Neutrophil (primary cell): Measurements from ENCODE around the gene MGRN1.

Experiments used
- H3K27ac ChIP-seq: fragments of 200-600 bp; sonication (generic); 2 replicates; pipeline ENCODE4 v1.5.1; 2016; ENCODE audit warnings: mild to moderate bottlenecking, moderate library complexity
- H3K27me3 ChIP-seq: fragments of 200-600 bp; sonication (generic); 2 replicates; pipeline ENCODE4 v1.6.0; 2016; ENCODE audit warnings: mild to moderate bottlenecking
- H3K36me3 ChIP-seq: fragments of 200-600 bp; sonication (generic); 2 replicates; pipeline ENCODE4 v1.5.1; 2017
- H3K4me1 ChIP-seq, 2 experiments: fragments of 200-600 bp in 1 of 2; sonication (generic) in 1 of 2; 1 replicate in 1 of 2; 2 replicates in 1 of 2; pipeline versions ENCODE4 v1.5.1 to v1.6.1; 2013 to 2016; ENCODE audit warnings: low read depth in 1 of 2, low read length in 1 of 2, mild to moderate bottlenecking in 1 of 2, moderate library complexity in 1 of 2; ENCODE audit not compliant: control insufficient read depth in 1 of 2, insufficient read depth in 1 of 2
- H3K4me3 ChIP-seq, 2 experiments: fragments of 200-600 bp in 1 of 2; sonication (generic) in 1 of 2; 1 replicate in 1 of 2; 2 replicates in 1 of 2; pipeline ENCODE4 v1.5.1; 2013 to 2016; ENCODE audit warnings: low read depth in 1 of 2, low read length in 1 of 2, mild to moderate bottlenecking in 1 of 2, moderate library complexity in 1 of 2
- H3K9me3 ChIP-seq: fragments of 200-600 bp; sonication (generic); 2 replicates; pipeline ENCODE4 v1.5.1; 2016
- TF ChIP-seq, protein P1 (sequence below): fragments of 200-600 bp; sonication (generic); IDR thresholded peaks from 2 replicates; pipeline ENCODE4 v1.5.1; 2016; ENCODE audit warnings: antibody characterized with exemption

Gene MGRN1

DNA sequence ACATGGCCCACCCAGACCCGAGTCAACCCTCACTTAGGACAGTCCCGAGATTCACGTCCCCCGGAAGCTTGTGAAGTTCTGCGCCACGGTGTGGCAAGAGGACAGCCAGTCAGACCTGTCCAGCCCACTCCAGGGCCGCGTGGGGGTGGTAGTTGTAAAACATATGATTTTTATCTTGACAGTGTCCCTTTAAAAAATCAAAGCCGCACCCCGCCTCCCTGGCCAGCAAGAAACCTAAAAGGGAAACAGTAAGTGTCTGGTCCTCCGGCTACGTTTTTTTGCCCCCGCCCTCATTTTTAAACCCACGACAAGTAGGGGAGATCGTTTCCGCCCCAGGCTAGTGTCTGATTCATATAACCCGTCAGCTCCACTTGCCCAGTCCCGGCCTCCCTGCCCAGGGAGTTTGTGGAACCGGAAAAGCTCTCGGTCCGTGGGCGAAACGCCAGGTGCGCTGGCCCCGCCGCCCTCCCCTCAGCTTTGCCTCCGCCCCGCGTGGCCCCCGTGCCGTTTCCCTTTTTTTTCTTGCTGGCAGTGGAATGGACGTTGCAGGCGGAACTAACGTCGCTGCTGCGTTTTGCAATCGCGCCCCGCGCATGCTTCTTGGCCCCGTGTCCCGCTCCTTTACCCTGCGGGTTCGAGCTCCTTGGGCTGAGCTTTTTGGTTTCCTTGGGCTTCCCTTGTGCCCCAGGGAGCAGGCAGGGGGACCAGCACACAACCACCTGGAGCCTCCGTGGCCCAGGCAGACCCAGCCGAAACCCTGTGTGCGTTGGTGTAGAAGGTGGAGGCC, 55.4 kb downstream of the MGRN1 start:
- H3K4me3 ChIP-seq = peak overlapping the region; percentile 69 to 71
- no peaks in the 10 kb centered on the region for H3K9me3 ChIP-seq
- H3K36me3 ChIP-seq = peaks cover 89% of the 10 kb centered on the region
- H3K4me1 ChIP-seq = peaks cover 29 to 32% of the 10 kb centered on the region in 2 experiments
- TF ChIP-seq, protein P1, sequence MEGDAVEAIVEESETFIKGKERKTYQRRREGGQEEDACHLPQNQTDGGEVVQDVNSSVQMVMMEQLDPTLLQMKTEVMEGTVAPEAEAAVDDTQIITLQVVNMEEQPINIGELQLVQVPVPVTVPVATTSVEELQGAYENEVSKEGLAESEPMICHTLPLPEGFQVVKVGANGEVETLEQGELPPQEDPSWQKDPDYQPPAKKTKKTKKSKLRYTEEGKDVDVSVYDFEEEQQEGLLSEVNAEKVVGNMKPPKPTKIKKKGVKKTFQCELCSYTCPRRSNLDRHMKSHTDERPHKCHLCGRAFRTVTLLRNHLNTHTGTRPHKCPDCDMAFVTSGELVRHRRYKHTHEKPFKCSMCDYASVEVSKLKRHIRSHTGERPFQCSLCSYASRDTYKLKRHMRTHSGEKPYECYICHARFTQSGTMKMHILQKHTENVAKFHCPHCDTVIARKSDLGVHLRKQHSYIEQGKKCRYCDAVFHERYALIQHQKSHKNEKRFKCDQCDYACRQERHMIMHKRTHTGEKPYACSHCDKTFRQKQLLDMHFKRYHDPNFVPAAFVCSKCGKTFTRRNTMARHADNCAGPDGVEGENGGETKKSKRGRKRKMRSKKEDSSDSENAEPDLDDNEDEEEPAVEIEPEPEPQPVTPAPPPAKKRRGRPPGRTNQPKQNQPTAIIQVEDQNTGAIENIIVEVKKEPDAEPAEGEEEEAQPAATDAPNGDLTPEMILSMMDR = peak; percentile 17
- H3K27ac ChIP-seq = peak overlapping the region; percentile 95
- H3K27me3 ChIP-seq = no peaks in the 10 kb centered on the region

DNA sequence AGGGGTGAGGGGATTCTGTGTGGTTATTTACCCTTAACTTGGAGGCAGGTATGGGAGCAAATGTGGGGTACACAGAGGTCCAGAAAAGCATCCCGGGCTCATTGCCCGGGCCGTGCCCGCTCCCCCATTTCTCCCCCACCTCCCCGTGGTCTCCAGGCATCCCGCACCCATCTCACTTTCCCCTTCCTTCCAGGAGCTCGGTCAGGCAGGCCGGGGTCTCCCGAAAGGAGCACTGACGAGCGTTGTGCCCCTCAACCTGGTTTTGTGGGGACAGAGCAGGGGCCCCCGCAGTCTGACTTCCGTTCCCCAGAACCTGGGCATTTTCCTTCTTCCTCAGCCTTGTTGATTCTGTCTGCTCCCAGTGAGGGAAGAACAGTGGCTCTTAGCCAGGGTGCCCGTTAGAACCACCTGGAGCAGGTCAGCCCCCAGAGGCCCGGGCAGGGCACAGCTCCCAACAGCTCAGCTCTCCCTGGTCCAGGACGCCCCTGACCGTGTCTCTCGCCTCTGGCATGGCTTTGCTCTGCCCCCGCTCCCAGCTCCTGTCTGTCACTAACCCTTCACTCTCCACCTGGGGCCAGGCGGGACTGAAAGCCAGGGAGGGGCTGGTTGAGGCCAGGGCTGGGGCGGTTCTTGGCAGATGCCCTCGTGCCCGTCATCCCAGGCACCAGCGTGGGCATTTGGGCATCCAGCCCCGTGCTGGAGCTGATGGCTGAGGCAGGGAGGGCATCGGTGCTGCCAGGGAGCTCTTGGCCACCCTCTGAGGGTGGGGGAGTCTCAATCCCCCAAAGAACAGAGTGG, 56.2 kb downstream of the MGRN1 start:
- H3K36me3 ChIP-seq = peaks cover 89% of the 10 kb centered on the region

DNA sequence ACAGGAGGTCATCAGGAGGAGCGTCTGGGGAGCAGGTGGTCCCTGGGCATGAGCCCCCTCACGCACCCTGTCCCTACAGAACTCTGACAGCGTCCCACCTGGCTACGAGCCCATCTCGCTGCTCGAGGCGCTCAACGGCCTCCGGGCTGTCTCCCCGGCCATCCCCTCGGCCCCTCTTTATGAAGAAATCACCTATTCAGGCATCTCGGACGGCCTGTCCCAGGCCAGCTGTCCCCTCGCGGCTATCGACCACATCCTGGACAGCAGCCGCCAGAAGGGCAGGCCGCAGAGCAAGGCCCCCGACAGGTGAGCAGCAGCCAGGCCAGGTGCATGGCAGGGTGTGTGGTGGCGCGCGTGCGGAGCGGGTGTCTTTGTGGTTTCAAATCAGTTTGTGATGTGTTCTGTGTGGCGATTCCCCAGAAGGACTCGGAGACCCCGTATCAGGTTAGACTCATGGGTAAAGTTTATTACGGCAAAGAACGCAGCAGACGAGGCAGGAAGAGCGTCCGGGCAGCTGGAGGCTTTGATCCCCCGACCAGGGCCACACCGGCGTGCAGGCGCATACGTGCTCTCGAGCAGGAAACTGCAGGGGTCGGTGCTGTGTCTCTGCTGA, 57.0 kb downstream of the MGRN1 start:
- Histone ChIP-seq H3K27ac (peak overlapping the region; percentile 95), H3K27me3 (no peaks in the 10 kb centered on the region), H3K4me3 (no peak overlapping the region), H3K4me1 (peaks cover 29 to 32% of the 10 kb centered on the region in 2 experiments), H3K9me3 (no peaks in the 10 kb centered on the region), H3K36me3 (peaks cover 89% of the 10 kb centered on the region)
- TF ChIP-seq, protein P1 = no peak

More for the DNA sequence above, 56.2 kb downstream of the MGRN1 start:
- no peaks in the 10 kb centered on the region for H3K9me3 ChIP-seq
- no peaks in the 10 kb centered on the region for H3K27me3 ChIP-seq
- H3K27ac ChIP-seq = peak overlapping the region; percentile 95
- peak overlapping the region; percentile 69 to 71 for H3K4me3 ChIP-seq
- TF ChIP-seq, protein P1 = no peak
- H3K4me1 ChIP-seq = peaks cover 29 to 32% of the 10 kb centered on the region in 2 experiments

DNA sequence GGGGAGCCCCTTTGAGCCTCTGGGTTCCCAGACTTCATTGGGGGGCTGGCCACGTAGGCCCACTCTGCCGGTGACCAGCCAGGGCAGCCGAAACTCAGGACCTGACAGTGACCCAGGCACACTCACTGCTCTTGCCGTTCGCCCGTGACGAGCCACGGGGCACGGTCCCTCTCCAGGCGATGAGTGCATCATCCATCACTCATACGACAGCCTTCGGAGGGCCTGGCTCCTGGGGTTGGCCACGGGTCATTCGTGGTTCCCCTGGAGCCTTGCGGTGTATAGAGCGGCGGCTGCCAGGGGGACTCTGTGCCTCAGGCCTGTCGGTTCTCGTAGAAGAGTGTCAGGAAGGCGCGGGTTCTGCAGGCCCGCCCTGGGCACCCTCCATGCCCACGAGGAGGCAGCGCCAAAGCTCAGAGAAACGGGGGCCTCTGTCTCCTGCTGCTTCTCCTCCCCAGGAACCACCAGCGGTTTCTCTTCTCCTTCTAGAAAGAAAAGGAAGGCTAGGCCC, 57.5 kb downstream of the MGRN1 start:
- no peaks in the 10 kb centered on the region for H3K9me3 ChIP-seq
- peaks cover 29 to 32% of the 10 kb centered on the region in 2 experiments for H3K4me1 ChIP-seq
- no peak overlapping the region for H3K4me3 ChIP-seq
- H3K36me3 ChIP-seq = peaks cover 89% of the 10 kb centered on the region
- no peaks in the 10 kb centered on the region for H3K27me3 ChIP-seq
- TF ChIP-seq, protein P1 = no peak
- peak overlapping the region; percentile 95 for H3K27ac ChIP-seq

DNA sequence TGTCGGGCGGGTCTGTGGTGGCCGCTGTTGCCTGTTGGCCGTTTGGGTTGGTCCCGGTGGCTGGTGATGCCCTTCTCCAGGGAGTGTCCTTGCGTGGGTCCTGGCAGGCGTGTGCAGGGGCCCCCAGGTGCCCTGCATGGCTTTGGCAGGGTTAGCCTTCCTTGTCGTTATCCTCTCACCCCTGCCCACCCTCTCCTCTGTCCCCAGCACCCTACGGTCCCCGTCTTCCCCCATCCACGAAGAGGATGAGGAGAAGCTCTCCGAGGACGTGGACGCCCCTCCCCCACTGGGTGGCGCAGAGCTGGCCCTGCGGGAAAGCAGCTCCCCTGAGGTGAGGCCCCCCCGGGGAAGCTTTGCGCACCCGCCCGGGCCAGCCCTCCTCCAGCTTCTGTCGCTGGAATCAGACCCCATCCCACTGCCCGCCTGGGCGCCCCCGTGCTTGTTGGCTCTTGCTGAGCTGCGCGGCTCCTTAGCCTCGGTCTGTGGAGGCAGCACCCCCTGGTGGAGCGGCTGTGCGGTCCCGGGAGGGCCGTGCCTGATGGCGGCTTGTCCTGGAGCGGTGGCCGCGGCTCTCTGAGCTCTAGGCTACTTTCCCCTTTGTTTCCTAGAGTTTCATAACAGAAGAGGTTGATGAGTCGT, 58.1 kb downstream of the MGRN1 start:
- H3K36me3 ChIP-seq = peaks cover 89% of the 10 kb centered on the region
- TF ChIP-seq, protein P1 = no peak
- peaks cover 29 to 32% of the 10 kb centered on the region in 2 experiments for H3K4me1 ChIP-seq
- no peak overlapping the region for H3K4me3 ChIP-seq
- H3K27me3 ChIP-seq = no peaks in the 10 kb centered on the region
- peak overlapping the region; percentile 7 for H3K27ac ChIP-seq
- H3K9me3 ChIP-seq = no peaks in the 10 kb centered on the region
